HG03196 (cell line): ENCODE data around the gene TMEM178B.

Experiments used
- ATAC-seq: cut with Tn5 transposase; IDR thresholded peaks from one replicate; pipeline ENCODE4 v1.9.1; 2021; ENCODE audit not compliant: unreplicated experiment

TMEM178B gene

DNA sequence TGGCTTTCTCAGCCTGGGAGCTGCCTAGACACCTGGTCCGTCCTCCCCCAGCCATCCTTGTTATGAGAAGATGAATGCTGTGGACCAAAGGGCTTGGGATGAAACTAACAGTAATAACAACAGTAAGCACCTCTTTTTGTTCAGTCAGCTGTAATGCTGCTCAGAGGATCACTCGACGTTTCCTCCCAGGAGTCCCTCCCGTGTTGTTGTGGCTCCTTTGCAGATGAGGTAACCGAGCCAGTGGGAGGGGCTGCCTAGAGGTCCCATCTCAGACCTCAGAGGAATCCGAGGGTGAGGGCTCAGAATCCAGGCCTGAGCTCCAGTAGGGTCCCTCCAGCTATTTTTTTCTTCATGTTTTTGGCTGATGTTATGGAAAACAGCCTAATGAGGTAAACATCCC lies 145.1 kb downstream of the TMEM178B start:
- no peak for ATAC-seq

DNA sequence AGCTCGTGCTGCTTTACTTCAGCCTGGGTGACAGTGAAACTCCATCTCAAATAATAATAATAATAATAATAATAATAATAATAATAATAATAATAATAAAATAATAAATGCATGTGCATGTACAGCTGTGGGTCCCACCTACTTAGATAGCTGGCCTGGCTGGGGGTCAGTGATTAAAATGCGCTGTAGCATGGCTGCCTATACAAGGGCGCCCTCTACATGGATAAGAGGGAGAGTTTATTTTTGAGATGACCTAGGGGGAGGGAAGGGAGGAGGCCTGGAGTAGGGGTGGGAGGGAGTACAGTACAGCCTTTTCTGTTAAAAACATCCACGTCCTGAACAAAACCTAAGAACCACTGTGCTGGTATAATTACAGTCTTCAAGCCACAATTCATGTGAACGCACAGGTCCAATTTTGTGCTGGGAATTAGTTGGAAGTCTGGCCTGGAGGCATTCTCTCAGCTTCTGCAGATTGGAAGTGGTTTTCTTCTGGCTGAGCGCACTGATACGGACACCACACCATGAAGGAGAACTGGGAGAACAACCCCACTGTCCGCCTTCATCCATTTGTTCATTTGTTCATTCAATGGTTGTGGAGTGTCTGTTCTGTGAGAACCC lies 146.5 kb downstream of the TMEM178B start:
- ATAC-seq, result no peak

DNA sequence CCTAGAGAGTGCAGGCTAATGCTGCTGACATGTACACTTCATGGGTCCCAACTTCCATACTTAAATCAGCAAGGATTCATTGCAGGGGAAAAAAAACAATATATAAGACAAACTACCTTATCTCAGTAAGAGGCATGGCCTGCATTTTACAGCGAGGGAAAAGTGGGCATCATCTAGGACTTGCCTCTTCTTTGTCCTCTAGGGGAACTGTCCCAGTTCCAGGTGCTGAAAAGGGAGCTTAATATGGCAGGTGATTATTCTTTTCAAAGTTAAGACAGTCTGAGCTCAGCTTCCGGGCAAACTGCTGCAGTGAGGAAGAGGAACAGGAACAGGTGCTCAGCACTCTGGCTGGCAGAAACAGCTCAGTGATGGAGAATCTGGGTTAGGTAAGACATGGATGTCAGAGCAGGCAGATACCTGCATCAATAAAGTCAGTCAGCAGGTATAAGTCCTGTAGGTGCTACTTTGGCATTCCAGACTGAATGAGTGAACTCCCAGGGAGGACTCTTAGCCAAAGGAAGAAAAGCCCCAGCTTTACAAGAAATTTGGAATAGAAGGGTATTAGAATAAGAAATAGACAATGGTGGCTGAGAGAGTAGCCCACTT lies 147.2 kb downstream of the TMEM178B start:
- ATAC-seq, result no peak

DNA sequence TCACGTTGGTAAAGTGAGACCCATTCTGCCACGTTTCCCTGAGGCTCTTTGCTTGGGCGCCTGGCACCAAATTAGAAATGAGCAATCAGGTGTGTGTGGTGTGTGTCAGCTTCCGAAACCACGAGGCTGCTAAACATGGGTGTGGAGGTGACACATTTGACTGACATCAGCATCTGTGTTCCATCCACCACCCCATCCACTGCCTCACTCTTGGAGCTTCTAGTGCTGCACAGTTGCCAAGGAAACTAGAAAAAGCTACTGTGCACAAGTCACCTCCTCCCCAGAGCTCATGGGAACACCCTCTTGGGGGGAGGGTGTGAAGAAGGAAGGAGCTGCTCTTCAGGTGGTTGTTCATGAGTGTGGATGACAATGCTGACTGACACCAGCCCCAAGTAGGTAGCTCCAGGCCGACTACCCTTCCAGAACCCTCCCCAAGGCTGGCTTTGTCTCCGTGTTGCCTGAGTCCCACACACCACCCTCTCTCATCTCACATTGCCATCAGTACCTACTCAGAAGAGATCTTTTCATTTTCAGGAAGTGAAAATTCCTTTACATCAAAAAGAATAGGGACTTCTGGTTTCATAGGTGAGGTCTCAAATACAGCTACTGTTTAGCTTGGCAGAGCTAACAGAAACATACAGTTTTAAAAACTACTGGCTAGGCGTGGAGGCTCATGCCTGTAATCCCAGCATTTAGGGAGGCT lies 152.2 kb downstream of the TMEM178B start:
- no peak for ATAC-seq

DNA sequence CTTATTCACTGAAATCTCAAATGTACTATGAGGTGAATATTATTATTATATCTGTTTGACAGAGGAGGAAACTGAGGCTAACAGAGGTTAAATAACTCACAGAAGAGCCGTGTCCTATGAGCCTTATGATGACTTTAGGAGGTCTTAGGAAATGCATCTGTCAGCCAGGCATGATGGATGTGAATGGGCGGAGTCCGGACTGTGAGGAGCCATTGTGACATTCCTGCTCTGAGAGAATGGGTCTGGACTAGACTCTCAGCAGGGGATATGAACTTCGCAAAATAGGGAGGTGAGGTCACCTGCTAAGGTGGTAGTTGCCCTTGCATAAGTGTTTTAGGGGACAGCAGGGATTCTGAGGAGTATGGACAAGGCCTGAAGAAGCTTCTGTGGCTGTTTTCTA lies 153.6 kb downstream of the TMEM178B start:
- no peak for ATAC-seq

DNA sequence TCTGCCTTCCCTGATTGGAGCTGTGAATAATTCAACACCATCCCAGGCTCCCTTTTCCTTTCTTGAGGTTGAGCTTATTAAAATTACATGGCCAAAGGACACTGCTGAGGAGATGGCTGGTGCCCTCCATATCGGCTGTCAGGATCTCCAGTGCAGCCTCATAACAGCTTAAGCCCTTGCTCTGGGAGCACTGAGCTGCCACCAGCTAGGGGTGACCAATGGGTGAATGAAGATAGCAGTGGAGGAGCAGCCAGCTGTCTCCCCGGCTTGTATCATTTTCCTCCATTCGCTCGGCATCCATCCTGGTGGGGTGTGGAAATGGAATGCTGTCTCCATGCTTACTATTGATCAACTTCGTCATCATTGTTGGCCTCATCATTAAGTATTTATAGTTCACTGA lies 154.6 kb downstream of the TMEM178B start:
- no peak for ATAC-seq

DNA sequence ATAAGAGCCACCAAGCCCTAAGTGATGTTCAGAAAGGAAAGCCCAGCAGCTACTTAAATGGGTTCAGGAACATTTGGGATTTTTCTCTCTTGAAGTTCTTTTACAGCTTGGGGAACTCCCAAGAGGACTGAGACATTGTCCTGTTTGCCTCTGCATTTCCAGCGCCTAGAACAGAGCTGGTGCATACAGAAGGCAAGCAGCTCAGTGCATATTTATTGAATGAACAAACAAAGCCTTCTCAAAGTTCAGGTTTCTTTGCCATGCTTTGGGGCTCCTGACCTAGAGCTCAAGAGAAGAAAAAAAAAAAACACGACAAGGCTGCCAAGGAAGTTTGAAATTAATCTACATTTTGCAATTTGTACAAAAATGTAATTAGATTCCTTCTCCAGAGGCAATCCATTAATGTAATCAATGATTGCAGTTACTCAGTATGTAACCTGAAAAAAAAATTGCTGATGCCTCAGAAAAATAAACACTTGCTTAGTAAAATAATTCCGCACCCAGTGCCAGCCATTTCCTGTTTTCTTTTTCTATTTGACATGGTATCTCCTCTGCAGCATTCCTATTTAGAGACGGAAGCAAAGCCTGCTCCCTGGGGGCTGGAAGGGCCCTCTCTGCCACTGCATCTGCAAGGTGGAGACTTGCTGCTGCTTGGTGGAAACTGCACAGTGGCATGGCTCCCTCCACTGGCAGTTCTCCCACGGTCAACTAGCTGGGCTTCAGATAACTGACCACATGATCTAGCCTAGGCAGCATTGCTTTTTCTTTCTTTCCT lies 157.3 kb downstream of the TMEM178B start:
- ATAC-seq, result no peak

DNA sequence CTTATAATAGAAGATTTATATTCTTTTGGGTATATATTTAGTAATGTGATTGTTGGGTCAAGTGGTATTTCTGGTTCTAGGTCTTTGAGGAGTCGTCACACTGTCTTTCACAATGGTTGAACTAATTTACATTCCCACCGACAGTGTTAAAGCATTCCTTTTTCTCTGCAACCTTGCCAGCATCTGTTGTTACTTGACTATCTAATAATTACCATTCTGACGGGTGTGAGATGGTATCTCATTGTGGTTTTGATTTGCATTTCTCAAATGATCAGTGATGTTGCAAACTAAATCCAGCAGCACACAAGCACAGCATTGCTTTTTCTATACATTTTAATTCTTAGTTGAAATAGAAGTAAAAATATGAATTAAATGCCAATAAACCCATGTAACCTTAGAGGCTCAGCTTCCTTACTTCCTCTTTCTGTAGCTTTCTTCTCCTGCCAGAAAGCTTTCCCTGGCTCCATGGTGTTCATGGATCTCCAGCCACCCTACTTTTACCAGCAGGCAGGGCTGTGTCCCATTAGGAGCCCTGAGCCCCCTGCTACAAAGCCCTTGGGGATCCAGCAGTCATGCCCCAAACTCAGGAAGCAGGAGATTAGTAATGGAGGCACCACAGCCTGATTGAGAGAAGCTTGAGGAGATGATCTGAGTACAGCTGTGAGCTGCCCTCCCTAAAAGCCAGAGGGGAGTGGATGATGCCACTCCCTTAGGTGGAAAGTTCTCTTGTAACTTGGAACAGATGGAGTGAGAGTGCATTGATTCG lies 158.6 kb downstream of the TMEM178B start:
- no peak for ATAC-seq

DNA sequence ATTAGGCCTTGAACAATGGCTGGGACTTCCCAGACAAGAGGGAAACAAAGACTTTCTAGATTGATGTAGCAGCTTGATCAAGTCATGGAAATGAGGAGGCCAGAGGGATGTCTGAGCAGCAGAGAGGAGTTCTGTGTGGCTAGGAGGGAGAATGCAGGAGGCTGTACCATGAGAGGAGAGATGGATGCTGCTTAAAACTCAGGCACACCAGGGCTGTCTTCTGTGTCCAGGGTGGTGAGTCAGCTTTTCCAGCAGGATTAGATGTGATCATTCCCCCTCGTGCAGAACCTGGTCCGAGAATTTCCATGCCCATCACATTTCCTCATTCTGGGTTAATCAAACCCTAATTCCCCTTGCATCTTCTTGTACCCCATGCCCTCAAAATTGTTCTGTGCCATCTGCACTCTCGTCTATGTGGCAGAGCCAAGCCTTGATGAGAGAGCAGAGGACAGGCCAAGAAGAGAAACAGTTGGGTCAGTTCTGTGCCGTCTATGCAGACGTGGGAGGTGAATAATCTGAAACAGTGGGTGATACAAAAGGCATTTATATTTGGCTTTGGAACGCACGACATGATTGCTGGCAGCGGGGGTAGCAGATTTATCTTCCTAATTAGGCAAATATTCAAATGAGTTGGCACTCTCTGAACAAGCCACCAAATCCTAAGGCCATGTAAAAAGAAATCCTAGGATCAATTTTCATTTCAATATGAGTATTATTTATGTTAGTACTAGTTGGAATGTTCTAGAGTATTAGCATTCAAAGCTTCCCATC lies 160.7 kb downstream of the TMEM178B start:
- no peak for ATAC-seq

DNA sequence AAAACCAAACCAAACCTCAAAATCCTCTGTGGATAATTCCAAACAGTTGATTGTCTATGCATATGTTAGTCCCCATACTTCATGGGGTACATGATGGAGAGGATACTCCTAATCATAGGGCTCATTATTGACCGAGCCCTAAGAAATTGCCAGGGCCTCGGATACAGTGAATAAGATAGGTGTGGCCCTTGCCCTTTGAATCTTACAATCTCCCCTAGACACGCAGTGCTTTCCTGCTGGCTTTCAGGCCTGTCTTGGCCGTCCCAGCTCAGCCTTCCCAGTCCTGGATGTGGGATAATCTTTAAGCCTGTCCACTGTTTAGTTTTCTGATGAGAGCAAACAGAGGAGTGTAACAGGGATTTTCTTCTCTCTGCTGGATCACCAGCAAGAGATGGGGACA lies 161.8 kb downstream of the TMEM178B start:
- ATAC-seq, result no peak

DNA sequence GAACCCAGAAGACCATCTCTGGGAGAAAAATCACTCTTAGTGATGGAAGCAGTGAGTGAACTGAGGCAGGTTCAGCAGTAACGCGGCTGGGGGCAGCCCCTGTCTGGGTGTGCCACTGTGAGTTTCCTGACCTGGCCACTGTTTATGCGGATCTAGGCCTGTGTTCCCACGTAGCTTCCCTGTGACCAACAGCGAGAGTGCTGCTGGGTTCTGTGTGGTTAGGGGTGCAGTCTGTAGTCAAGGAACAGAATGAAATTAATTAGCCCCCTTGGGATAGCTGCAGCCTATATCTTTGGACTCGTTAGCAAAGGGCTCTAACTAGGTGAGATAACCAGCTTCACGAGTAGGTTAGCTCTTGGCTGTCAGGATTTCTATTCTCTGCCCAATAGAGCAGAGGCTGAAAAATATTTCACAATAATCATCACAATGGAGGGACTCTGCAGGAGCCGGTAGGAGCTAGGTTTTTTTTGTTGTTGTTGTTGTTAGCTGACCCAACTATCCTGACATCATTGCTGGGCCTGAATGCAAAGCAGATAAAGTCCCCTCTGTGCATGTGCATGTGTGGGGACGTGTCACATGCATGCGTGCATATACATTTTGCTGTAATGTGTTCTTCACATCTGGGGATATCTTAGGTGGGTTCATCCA lies 164.9 kb downstream of the TMEM178B start:
- no peak for ATAC-seq

DNA sequence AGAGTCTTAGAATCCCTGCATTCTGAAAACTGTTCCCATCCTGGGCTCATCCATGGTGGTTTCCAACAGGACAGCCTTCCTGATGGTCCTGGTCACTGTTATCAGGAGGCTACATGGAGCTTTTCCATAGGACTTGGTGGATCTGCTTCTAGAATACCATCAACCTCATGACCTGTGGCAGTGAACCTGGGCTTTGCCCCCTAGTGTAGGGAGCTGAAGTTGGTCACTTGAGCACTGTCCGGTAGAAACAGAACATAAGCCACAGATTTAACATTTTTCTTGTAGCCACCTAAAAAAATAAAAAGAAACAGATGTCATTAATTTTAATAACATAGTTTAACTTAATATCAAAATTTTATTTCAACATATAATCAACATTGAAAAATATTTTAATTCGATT lies 165.8 kb downstream of the TMEM178B start:
- no peak for ATAC-seq

DNA sequence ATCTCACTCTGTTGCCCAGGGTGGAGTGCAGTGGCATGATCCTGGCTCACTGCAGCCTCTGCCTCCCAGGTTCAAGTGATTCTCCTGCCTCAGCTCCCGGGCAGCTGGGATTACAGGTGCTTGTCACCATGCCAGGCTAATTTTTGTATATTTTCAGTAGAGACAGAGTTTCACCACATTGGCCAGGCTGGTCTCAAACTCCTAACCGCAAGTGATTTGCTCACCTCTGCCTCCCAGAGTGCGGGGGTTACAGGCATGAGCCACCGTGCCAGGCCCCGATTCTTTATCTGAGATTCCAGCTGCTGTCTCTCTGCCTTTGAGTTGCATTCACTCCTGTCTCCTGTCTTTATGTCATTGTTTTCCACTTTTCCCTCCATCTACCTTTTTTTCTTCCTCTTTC lies 168.7 kb downstream of the TMEM178B start:
- ATAC-seq, result no peak

DNA sequence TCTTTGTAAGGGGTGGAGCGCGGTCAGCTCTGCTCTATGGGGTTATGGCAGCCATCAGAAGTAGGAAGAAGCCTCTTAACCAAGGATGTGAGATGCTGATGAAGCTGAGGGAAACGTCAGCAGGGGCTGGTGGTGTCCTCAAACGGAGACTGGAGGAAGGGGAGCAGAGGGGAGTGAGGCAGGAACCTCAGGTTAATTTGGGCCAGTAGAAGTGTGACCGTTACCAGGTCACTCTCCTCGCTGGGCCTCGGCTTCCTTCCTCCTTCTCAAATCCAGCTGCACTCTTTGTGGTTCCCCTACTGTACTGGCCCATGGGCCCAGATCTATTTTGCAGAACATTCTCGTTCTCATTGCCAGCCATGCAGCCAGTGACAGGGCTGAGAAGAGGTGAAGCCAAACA lies 169.5 kb downstream of the TMEM178B start:
- ATAC-seq, result no peak

DNA sequence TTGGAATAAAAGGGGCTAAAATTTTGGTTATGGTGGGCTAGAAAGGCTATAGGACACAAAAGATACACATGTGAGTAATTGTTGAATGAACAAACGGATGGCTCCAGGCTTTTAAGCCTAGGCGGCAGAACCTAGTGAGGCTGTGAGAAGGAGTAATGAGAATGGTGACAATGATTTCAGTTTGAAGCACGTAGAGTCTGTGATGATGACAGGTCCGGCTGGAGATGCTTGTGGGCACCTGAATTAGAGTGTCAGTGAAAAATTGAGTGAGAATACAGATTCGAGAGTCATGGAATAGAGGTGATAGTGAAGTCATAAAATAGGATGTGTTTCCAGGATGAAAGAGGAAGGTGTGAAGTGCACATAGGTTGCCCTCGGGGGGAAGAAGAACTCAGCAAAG lies 170.6 kb downstream of the TMEM178B start:
- no peak for ATAC-seq

DNA sequence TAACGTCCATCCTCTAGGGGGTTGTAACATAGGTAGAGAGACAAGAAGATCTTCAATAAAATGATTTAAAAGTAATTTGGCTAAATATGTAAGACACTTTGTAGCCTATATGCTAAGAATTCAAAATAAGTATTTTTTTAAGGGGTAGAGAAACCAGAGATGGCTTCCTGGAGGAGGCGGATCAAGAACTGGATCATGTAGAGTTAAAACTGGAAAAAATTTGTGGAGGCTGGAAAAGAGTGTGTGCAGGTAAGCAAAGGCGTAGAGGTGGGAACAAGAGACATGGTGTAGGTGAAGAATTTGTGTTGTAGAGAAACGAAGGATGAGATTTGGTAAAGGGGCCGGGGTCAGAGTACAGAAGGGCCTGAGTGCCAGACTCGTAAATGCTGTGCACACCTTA lies 172.6 kb downstream of the TMEM178B start:
- no peak for ATAC-seq

DNA sequence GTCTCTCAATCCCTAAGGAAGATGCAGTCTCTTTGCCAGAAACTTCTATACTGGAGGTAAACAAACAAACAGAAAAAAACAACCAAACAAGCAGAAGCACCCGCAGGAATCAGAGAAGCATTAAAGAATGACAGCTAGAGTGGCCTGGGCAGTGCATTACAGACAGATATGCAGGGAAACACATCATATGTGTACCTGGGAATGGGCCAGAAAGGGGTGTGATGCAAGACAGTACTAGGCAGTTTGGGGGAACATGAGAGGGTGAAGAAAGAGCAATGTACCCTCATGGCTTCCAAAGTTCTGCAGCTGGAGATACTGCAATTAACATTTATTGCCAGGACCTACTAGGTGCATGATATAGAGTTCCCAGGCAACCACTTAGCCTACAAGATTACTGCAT lies 177.3 kb downstream of the TMEM178B start:
- ATAC-seq, result no peak

DNA sequence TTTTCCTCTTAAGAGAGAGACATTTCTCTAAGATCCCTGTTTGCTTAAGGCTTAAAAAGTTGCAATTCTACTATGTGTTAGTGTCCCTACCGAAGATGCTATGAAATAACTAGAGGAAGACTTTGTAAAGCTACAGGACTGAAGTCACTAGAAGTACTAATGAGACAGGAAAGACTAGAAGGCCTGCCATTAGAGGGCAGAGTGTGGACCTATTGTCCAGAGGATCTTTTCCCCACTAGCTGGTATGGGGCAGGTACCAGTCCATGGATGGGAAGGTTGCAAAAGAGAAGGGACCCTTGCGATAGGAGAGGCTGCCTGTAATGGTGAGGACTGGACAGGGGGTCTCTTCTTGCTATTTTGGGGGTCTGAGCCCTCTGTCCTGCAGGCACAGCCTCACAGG lies 178.1 kb downstream of the TMEM178B start:
- no peak for ATAC-seq

DNA sequence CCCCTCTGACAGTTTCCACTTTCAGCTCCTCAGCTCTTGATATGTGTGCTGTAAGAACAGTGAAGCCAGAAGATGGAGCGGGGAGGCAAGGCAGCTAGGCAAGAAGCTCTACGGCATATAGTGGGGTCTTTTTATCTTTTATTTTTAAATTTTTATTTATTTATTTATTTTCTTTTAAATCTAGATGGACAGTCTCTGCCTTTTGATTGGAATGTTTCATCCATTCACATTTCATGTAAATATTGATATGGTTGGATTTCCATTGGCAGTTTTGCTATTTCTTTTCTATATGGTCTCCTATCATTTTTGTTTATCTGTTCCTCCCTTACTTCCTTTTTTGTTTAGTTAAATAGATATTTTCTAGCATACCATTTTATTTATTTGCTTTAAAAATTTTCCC lies 183.7 kb downstream of the TMEM178B start:
- ATAC-seq, result no peak

DNA sequence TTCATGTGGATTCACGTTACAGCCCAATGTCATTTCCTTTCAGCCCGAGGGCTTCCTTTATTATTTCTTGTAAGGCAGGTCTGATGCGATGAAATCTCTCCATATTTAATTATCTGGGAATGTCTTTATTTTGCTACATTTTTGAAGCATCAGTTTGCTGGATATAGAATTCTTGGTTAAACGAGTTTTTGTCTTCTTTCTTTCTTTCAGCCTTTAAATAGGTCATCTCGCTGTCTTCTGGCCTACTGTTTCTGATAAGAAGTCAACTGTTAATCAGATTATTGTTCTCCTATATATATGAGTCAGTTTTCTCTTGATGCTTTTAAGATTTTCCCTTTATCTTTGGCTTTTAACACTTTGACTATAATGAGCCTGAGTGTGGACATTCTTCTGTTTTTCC lies 184.7 kb downstream of the TMEM178B start:
- no peak for ATAC-seq
